Activated B cell treated with CpG ODN at 0.5 μM for 24 hours (primary cell): Measurements from ENCODE around the gene CPTP. TPM values are rescaled to one million over a fixed set of nuclear protein-coding genes. Genes with fewer than 3 reads are reported as not detected.

ENCODE experiments used
- ATAC-seq: fragments of 200-7000 bp; cut with Tn5 transposase; one replicate; pipeline ENCODE4 v1.10.0; 2021; ENCODE audit warnings: low read depth, mild to moderate bottlenecking, moderate library complexity
- CTCF ChIA-PET: fragments of 350-600 bp; sonication (Branson Sonifier 250); formaldehyde crosslinking; loops from one replicate; lab custom pipeline; 2021; ENCODE audit warnings: antibody characterized with exemption; lab: Charles Lee
- POLR2A ChIA-PET: fragments of 350-600 bp; sonication (Branson Sonifier 250); formaldehyde crosslinking; loops from one replicate; lab custom pipeline; 2021; ENCODE audit warnings: antibody characterized with exemption; lab: Charles Lee
- DNase-seq: peaks from one replicate; pipeline ENCODE4 v3.0.0; 2022
- H3K27ac Mint-ChIP-seq: one replicate; pipeline ENCODE4 v1.8.0; 2020; ENCODE audit warnings: mixed read lengths
- H3K27me3 Mint-ChIP-seq: one replicate; pipeline ENCODE4 v1.8.0; 2021; ENCODE audit warnings: mixed read lengths
- H3K36me3 Mint-ChIP-seq: one replicate; pipeline ENCODE4 v1.8.0; 2021; ENCODE audit warnings: low read depth, mixed read lengths
- H3K4me1 Mint-ChIP-seq: one replicate; pipeline ENCODE4 v1.8.0; 2021; ENCODE audit warnings: mixed read lengths
- H3K4me3 Mint-ChIP-seq: one replicate; pipeline ENCODE4 v1.8.0; 2020; ENCODE audit warnings: mild to moderate bottlenecking, mixed read lengths
- H3K9me3 Mint-ChIP-seq: one replicate; pipeline ENCODE4 v1.8.0; 2020; ENCODE audit warnings: mixed read lengths
- CTCF ChIP-seq: fragments of 200-600 bp; IDR thresholded peaks from one replicate; pipeline ENCODE4 v1.8.0; 2022; ENCODE audit warnings: antibody characterized with exemption, mild to moderate bottlenecking
- intact Hi-C: fragments of 100-400 bp; cut with micrococcal nuclease; formaldehyde crosslinking; loops from one replicate; pipeline ENCODE4 v1.15.1; 2024
- total RNA-seq: library from RNA; stranded (reverse); gene quantifications from 2 replicates; pipeline ENCODE4 v1.2.3, GENCODE V29; 2022

The CPTP gene
- total RNA-seq, 1 donor from 2014 or later = 15.3 TPM

GRCh38 chr1:1336931-1337792 lies 12.6 kb downstream of the CPTP start:
- CTCF ChIA-PET = no interaction called here
- intact Hi-C loops = no loop called here
- TF ChIP-seq CTCF = no peak
- no peak overlapping the region for H3K4me3 Mint-ChIP-seq
- ATAC-seq (peak; percentile 23), DNase-seq (no peak)
- POLR2A ChIA-PET = no interaction called here
- H3K4me1 Mint-ChIP-seq = no peaks in the 10 kb centered on the region
- no peak overlapping the region for H3K27ac Mint-ChIP-seq
- no peaks in the 10 kb centered on the region for H3K27me3 Mint-ChIP-seq
- H3K36me3 Mint-ChIP-seq = peaks cover 15% of the 10 kb centered on the region
- H3K9me3 Mint-ChIP-seq = no peaks in the 10 kb centered on the region

- POLR2A ChIA-PET = no interaction called here
- DNase-seq (no peak), ATAC-seq (peak; percentile 77)
- H3K9me3 Mint-ChIP-seq = no peaks in the 10 kb centered on the region
- peaks cover 15% of the 10 kb centered on the region for H3K36me3 Mint-ChIP-seq
- intact Hi-C loops = no loop called here
- CTCF ChIA-PET = no interaction called here
- TF ChIP-seq CTCF = no peak
- H3K4me3 Mint-ChIP-seq = no peak overlapping the region
- H3K27me3 Mint-ChIP-seq = no peaks in the 10 kb centered on the region
- no peaks in the 10 kb centered on the region for H3K4me1 Mint-ChIP-seq
- H3K27ac Mint-ChIP-seq = no peak overlapping the region
Measured at GRCh38 chr1:1337793-1338147, 13.2 kb downstream of the CPTP start.

- Mint-ChIP-seq H3K4me3 (no peak overlapping the region), H3K9me3 (no peaks in the 10 kb centered on the region), H3K4me1 (no peaks in the 10 kb centered on the region), H3K27ac (no peak overlapping the region), H3K36me3 (peaks cover 15% of the 10 kb centered on the region), H3K27me3 (no peaks in the 10 kb centered on the region)
- DNase-seq (no peak), ATAC-seq (no peak)
- intact Hi-C loops = no loop called here
- ChIA-PET POLR2A (no interaction called here), CTCF (no interaction called here)
- TF ChIP-seq CTCF = no peak
Measured at GRCh38 chr1:1338278-1338677, 13.7 kb downstream of the CPTP start.

DNA sequence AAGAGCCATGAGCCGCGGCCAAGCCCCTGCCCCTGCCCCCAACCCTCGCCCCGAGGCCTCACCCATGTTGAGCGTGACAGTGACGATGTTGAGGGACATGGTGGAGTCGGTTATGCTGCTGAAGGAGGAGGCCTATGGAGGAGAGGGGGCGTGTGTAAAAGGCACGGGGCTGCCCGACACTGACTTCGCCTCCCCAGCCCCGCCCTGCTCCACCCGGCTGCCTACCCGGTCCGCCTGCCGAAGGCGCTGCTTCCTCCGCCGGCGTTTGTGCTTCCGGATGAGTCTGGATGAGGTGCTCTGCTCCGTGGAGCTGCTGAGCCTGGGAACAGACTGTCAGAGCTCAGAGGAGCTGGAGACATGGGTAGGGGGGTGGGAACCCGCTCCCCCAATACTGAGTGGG lies 15.6 kb downstream of the CPTP start:
- intact Hi-C loops = no loop called here
- Mint-ChIP-seq H3K4me3 (no peak overlapping the region), H3K36me3 (peaks cover 15% of the 10 kb centered on the region), H3K27ac (no peak overlapping the region), H3K9me3 (no peaks in the 10 kb centered on the region), H3K4me1 (peaks cover 2% of the 10 kb centered on the region), H3K27me3 (no peaks in the 10 kb centered on the region)
- POLR2A ChIA-PET = interaction anchor here (0.5 kb wide), 1 partner anchor 86 kb away, joined by 3 read pairs; no protein-coding TSS in a partner anchor
- TF ChIP-seq CTCF = no peak
- DNase-seq = no peak
- ATAC-seq = no peak
- CTCF ChIA-PET = no interaction called here

DNA sequence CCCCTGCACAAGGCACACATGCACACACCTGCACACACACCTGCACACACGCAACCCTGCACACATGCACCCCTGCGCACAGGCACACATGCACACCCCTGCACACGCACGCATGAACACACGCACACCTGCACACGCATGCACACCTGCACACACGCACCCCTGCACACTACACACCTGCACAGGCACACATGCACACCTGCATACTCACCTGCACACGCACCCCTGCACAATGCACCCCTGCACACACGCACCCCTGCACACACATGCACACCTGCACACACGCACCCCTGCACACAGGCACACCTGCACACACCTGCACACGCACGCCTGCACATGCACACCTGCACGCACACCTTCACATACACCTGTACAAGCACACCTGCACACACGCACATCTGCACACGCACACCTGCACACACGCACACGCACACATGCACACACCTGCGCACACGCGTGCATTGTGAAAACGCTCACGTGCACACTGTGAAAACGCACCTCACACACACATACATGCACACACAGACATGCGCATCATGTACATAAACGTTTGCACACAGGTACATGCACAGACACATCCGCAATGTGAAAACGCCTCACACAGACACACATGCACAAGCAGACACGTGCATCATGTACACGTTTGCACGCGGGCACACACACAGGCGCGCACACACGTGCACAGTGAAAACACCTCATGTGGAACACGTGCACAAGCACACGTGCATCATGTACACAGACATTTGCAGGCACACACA lies 16.4 kb downstream of the CPTP start:
- no peak overlapping the region for H3K4me3 Mint-ChIP-seq
- DNase-seq (no peak), ATAC-seq (no peak)
- no peak overlapping the region for H3K27ac Mint-ChIP-seq
- peaks cover 15% of the 10 kb centered on the region for H3K36me3 Mint-ChIP-seq
- POLR2A ChIA-PET = interaction anchor here (0.8 kb wide), 1 partner anchor 15 kb away, joined by 3 read pairs; no protein-coding TSS in a partner anchor
- no peaks in the 10 kb centered on the region for H3K9me3 Mint-ChIP-seq
- intact Hi-C loops = no loop called here
- no peak for TF ChIP-seq CTCF
- H3K27me3 Mint-ChIP-seq = no peaks in the 10 kb centered on the region
- CTCF ChIA-PET = no interaction called here
- H3K4me1 Mint-ChIP-seq = peaks cover 2% of the 10 kb centered on the region
